AG04449 (cell line): ENCODE data around the gene C19orf85.
A peak's percentile ranks its signal among the peaks of the same experiment; 100 is the strongest.

Source experiments
- CTCF ChIA-PET: fragments of 350-600 bp; formaldehyde crosslinking; extraction: SDS; loops from one replicate; lab custom pipeline; 2021; ENCODE audit warnings: antibody characterized with exemption; lab: Yijun Ruan, JAX
- POLR2A ChIA-PET: fragments of 400-600, 350-600 bp; formaldehyde crosslinking; extraction: SDS; loops from one replicate; lab custom pipeline; 2020; ENCODE audit warnings: antibody characterized with exemption, inconsistent platforms; lab: Yijun Ruan, JAX
- DNase-seq: peaks from one replicate; pipeline ENCODE4 v3.0.0-alpha.2; 2010; ENCODE audit warnings: low read depth, low spot score
- H3K4me3 ChIP-seq: 2 replicates; pipeline ENCODE4 v1.5.1; 2011; ENCODE audit warnings: low read depth, mild to moderate bottlenecking, control low read depth, low read length
- CTCF ChIP-seq: IDR thresholded peaks from one replicate; pipeline ENCODE4 v1.5.1; 2011; ENCODE audit warnings: mild to moderate bottlenecking, moderate library complexity, low read length, control low read depth, inconsistent platforms; ENCODE audit not compliant: insufficient read depth; ENCODE audit errors: missing control alignments

C19orf85 gene

GRCh38 chr19:55490478-55491432 is 26.2 kb upstream of the C19orf85 start:
- CTCF ChIA-PET = interaction anchor here (0.8 to 17.6 kb wide), 8 partner anchors 12 to 350 kb away, joined by 3 to 173 read pairs (median 4); partner anchors contain the start of gene ZNF865
- POLR2A ChIA-PET = no interaction called here
- TF ChIP-seq CTCF = no peak

DNA sequence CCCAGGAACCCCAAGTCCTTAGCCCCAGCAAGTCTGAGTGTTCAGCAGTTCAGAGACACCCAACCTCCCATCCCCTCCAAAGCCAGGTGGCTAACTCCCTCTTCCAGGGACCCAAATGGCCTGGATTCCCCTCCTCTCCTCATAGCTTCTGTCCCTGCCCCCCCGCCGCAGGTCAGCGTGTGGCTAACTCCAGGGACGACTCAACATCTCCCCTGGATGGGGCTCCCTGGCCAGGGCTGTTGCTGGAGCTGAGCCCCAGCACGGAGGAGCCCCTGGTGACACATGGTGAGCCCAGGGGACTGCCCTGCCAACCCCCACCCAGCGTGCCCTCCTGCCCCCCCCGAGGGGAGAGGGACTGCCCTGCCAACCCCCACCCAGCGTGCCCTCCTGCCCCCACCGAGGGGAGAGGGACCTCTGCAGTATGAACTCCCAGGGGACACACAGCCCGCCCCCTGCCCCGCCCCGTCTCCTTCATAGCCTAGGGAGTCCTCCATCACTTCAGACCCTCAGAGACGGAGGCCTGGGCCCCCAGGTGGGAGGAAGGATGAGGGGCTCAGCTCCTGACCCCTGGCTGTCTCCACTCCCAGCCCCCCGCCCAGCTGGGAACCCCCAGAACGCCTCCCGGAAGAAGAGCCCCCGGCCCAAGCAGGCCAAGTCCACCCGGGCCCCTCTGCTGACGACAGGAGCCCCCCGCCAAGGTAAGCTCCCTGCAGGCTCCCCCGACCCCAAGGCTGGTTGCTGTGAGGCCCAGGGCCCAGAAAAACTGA is 25.3 kb upstream of the C19orf85 start:
- H3K4me3 ChIP-seq = peak overlapping the region; percentile 59
- DNase-seq = no peak
- POLR2A ChIA-PET = interaction anchor here (0.8 kb wide), 1 partner anchor 14 kb away, joined by 4 read pairs; no protein-coding TSS in a partner anchor
- no peak for TF ChIP-seq CTCF
- CTCF ChIA-PET = interaction anchor here (1.0 to 17.6 kb wide), 7 partner anchors 11 to 372 kb away, joined by 3 to 173 read pairs (median 4); partner anchors contain the start of gene ZNF865

More at GRCh38 chr19:55490478-55491432, 26.2 kb upstream of the C19orf85 start:
- no peak for DNase-seq
- no peak overlapping the region for H3K4me3 ChIP-seq

DNA sequence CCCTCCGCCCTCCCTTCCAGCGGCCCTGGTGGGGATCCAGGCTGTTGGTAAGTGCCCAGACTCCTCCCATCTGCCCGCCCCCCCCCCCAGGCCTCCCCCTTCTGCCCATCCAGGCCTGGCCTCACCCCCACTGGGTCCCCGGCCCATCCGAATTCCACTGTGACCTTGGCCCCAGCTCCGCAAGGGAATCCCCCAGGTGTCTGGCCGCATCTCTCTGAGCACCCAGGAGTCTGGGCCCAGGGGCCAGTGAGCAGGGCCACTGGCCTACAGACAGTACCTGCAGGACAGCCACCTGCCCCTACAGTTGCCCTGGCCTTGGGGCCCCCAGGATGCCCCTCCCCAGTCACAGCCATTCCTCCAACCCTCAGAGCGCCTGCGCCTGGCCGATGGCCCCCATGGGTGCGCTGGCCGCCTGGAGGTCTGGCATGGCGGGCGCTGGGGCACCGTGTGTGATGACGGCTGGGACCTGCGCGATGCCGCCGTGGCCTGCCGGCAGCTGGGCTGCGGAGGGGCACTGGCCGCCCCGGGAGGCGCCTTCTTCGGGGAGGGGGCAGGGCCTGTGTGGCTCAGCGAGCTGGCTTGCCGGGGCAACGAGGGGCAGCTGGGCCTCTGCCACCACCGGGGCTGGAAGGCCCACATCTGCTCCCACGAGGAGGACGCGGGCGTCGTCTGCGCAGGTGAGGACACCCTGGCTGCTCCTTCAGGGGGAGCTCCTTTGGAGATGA is 24.6 kb upstream of the C19orf85 start:
- ChIA-PET CTCF (interaction anchor here (1.0 to 17.6 kb wide), 6 partner anchors 15 to 371 kb away, joined by 3 to 173 read pairs (median 4); partner anchors contain the start of gene ZNF865), POLR2A (interaction anchor here (0.5 to 5.2 kb wide), 4 partner anchors 12 to 209 kb away, joined by 3 to 44 read pairs (median 4); partner anchors contain the start of genes HSPBP1 and ZNF628)
- H3K4me3 ChIP-seq = peak overlapping the region; percentile 59
- DNase-seq = no peak
- no peak for TF ChIP-seq CTCF

- no peak for TF ChIP-seq CTCF
- no peak for DNase-seq
- CTCF ChIA-PET = interaction anchor here (1.0 to 17.6 kb wide), 8 partner anchors 10 to 145 kb away, joined by 3 to 173 read pairs (median 5); no protein-coding TSS in a partner anchor
- POLR2A ChIA-PET = interaction anchor here (0.5 to 5.2 kb wide), 10 partner anchors 8 to 208 kb away, joined by 3 to 44 read pairs (median 4); partner anchors contain the start of genes HSPBP1, U2AF2, UBE2S and ZNF628
- H3K4me3 ChIP-seq = peak within 1 kb of the TSS; percentile 59
These were observed 23.6 kb upstream of the C19orf85 start, which contains the start of gene SSC5D for GRCh38 chr19:55487924-55488687. TSS of gene SSC5D (plus strand) at chr19:55488436. CDS start at chr19:55488590, 154 bp downstream.
